Measurements from ENCODE around the gene GPC1. TPM values are rescaled to one million over a fixed set of nuclear protein-coding genes. Genes with fewer than 3 reads are reported as not detected.

The GPC1 gene
- polyA plus RNA-seq, 1 experiment = 126 TPM

DNA sequence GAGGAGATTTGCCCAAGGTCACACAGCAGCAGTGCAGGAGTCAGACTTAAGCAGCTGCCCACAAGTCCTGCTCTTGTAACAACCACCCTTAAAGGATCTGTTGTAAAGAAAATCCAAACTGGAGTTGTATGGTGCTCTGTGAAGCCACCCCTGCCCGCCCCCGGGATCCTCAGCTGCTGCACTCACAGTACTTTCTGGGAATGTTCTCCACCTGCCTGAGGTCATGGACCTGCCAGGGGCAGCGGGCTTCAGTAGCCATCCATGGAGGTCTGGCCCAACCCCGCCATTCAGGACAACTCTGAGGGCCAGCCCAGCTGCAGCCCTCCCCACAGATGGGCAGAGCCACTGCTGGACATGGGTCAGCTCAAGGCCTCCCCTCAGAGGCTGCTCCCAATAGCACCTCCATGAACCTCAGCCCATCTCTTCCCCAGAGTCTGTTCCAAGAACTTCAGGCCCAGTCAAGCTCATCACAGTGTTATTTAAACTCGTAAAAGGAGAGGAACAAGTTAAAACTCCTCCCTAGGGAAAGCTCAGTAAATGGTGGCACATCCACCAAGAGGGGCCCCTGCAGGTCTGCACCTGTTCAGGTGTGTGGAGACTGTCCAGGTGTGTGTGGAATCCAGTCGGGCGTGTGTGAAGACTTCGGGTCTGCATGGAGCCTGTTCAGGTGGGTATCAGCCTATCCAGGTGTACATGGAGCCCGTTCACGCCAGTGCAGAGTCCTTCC, 39.4 kb upstream of the GPC1 start:
- ChIA-PET POLR2A (no interaction called here), CTCF (interaction anchor here (1.1 kb wide), 1 partner anchor 10 kb away, joined by 3 read pairs; no protein-coding TSS in a partner anchor)

DNA sequence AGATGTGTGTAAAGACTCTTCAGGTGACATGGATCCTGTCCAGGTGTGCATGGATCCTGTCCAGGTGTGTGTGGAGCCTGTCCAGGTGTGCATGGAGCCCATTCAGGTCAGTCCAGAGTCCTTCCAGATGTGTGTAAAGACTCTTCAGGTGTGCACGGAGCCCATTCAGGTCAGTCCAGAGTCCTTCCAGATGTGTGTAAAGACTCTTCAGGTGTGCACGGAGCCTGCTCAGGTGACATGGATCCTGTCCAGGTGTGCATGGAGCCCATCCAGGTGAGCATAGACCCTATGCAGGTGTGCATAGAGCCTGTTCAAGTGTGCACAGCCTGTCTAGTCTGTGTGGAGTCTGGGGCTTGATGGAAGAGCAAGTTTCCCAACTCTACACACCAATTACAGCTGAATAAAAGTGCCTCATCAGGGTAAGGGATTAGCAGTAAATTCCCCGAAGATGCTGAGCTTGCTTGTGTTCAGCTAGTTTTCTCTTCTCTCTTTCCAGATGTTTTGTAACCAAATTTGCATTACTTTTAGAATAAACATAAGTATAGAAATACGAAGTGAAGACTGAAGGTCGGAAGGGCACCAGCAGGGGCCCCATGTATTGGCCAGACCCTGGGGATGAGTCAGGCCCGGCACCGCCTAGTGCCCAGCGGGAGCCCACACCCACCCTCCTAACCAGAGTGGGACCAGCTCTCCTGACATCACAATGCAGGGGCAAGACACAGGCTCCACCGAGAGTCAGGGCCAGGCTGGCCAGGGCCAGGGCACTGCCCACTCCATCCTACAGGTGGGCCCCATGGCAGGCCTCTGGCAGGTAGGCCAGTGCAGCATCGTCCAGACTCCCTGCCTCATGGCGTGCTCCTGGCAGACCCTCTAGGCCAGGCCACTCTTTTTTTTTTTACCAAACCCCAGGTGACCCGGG, 38.6 kb upstream of the GPC1 start:
- H3K4me3 ChIP-seq (ENCODE audit: low read depth, low read length) = no peak overlapping the region
- ChIA-PET CTCF (no interaction called here), POLR2A (no interaction called here)
- DNase-seq (ENCODE audit: low read depth) = no peak
- H3K36me3 ChIP-seq (ENCODE audit: control insufficient read depth, insufficient read depth, low read length) = no peaks in the 10 kb centered on the region
- TF ChIP-seq, protein P1, sequence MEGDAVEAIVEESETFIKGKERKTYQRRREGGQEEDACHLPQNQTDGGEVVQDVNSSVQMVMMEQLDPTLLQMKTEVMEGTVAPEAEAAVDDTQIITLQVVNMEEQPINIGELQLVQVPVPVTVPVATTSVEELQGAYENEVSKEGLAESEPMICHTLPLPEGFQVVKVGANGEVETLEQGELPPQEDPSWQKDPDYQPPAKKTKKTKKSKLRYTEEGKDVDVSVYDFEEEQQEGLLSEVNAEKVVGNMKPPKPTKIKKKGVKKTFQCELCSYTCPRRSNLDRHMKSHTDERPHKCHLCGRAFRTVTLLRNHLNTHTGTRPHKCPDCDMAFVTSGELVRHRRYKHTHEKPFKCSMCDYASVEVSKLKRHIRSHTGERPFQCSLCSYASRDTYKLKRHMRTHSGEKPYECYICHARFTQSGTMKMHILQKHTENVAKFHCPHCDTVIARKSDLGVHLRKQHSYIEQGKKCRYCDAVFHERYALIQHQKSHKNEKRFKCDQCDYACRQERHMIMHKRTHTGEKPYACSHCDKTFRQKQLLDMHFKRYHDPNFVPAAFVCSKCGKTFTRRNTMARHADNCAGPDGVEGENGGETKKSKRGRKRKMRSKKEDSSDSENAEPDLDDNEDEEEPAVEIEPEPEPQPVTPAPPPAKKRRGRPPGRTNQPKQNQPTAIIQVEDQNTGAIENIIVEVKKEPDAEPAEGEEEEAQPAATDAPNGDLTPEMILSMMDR (IDR thresholded peaks at IDR 0.05; ENCODE audit: insufficient read depth, low read depth, low read length) = no peak
- H3K27me3 ChIP-seq (ENCODE audit: control insufficient read depth, insufficient read depth, low read length) = no peaks in the 10 kb centered on the region

More for the DNA sequence above, 39.4 kb upstream of the GPC1 start:
- no peaks in the 10 kb centered on the region for H3K27me3 ChIP-seq (ENCODE audit: control insufficient read depth, insufficient read depth, low read length)
- no peak overlapping the region for H3K4me3 ChIP-seq (ENCODE audit: low read depth, low read length)
- TF ChIP-seq, protein P1 (IDR thresholded peaks at IDR 0.05; ENCODE audit: insufficient read depth, low read depth, low read length) = no peak
- no peak for DNase-seq (ENCODE audit: low read depth)
- H3K36me3 ChIP-seq (ENCODE audit: control insufficient read depth, insufficient read depth, low read length) = no peaks in the 10 kb centered on the region

DNA sequence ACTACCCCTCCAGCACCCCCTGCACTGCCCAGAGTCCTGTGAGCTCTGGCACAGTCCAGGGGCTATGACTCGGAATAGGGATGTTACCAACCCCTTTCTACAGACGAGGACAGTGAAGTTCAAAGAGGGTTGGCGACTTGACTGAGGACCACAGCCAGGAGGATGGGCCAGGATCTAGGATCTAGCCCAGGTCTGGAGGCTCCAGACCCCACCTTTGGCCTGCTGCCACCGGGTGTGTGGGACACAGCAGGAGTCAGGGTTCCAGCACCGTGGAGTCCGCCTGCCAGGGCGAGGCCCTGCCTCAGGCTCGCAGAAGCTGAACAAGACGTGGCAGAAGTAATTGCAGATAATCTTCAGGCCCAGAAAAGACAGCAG, 37.9 kb upstream of the GPC1 start:
- Histone ChIP-seq H3K4me3 (ENCODE audit: low read depth, low read length) (no peak overlapping the region), H3K27me3 (ENCODE audit: control insufficient read depth, insufficient read depth, low read length) (no peaks in the 10 kb centered on the region), H3K36me3 (ENCODE audit: control insufficient read depth, insufficient read depth, low read length) (no peaks in the 10 kb centered on the region)
- DNase-seq (ENCODE audit: low read depth) = no peak
- ChIA-PET CTCF (interaction anchor here (0.7 kb wide), 1 partner anchor 30 kb away, joined by 3 read pairs; no protein-coding TSS in a partner anchor), POLR2A (no interaction called here)
- TF ChIP-seq, protein P1 (IDR thresholded peaks at IDR 0.05; ENCODE audit: insufficient read depth, low read depth, low read length) = no peak

DNA sequence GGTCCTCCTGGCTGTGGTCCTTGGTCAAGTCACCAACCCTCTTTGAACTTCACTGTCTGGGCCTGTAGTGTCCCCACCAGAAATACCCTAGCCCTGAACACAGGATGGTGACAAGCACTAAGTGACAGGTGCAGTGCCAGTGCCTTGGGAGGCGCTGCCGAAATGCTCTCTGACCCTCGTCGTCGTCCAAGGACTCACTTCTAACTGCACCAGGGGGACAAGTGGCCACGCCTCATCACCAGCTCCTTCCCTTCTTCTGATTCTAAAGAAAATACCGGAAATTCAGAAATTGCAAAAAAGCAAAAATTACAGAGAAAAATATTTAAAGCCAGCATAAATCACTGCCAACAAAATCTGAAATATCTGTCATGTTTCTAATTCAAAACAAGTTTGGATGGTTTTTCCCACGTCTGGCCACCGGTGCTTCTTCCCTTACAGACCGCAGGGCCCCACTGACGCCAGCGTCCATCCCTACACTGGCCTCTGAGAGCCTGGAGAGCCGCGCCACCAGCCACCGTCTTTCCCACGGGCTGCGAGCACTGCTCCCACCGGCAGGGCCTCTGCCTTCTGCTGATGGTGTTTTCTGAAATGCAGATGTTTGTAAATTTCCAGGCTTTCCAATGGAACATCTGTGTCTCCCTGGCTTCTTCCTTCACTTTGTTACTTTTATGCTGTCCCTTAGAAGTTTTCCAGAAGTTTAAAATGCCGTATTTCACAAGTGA, 37.4 kb upstream of the GPC1 start:
- CTCF ChIA-PET = interaction anchor here (0.7 kb wide), 1 partner anchor 30 kb away, joined by 3 read pairs; no protein-coding TSS in a partner anchor
- no peaks in the 10 kb centered on the region for H3K36me3 ChIP-seq (ENCODE audit: control insufficient read depth, insufficient read depth, low read length)
- POLR2A ChIA-PET = no interaction called here
- H3K4me3 ChIP-seq (ENCODE audit: low read depth, low read length) = no peak overlapping the region
- H3K27me3 ChIP-seq (ENCODE audit: control insufficient read depth, insufficient read depth, low read length) = no peaks in the 10 kb centered on the region
- DNase-seq (ENCODE audit: low read depth) = no peak
- TF ChIP-seq, protein P1 (IDR thresholded peaks at IDR 0.05; ENCODE audit: insufficient read depth, low read depth, low read length) = no peak

Data from BJ (cell line).